ENCODE data around the gene DLL1. TPM values are rescaled to one million over a fixed set of nuclear protein-coding genes. Genes with fewer than 3 reads are reported as not detected.
"Not testable (repeated sequence)": the region's sequence is repeated elsewhere in the genome, so short reads cannot be mapped to it uniquely, and the experiment has no call there.

The DLL1 gene, protein sequence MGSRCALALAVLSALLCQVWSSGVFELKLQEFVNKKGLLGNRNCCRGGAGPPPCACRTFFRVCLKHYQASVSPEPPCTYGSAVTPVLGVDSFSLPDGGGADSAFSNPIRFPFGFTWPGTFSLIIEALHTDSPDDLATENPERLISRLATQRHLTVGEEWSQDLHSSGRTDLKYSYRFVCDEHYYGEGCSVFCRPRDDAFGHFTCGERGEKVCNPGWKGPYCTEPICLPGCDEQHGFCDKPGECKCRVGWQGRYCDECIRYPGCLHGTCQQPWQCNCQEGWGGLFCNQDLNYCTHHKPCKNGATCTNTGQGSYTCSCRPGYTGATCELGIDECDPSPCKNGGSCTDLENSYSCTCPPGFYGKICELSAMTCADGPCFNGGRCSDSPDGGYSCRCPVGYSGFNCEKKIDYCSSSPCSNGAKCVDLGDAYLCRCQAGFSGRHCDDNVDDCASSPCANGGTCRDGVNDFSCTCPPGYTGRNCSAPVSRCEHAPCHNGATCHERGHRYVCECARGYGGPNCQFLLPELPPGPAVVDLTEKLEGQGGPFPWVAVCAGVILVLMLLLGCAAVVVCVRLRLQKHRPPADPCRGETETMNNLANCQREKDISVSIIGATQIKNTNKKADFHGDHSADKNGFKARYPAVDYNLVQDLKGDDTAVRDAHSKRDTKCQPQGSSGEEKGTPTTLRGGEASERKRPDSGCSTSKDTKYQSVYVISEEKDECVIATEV
- total RNA-seq (10 to 100 TPM; 24.8 to 30.5 TPM), polyA plus RNA-seq (1 to 10 TPM in 1 of 2 donors, under 1 TPM in 1; 0.13 to 4.0 TPM)
- long read RNA-seq, donor 1, transcript DLL1-201 (11 exons, 3,174 nt), result major isoform, 26 of 57 reads
- long read RNA-seq, donor 1, partial matches to known transcripts, result 23 of 57 reads
- long read RNA-seq, donor 1, other reads (novel, unspliced or antisense), result 8 of 57 reads
- long read RNA-seq, donor 2, transcript DLL1-201 (11 exons, 3,174 nt), result major isoform, 8 of 13 reads
- long read RNA-seq, donor 2, partial matches to known transcripts, result 2 of 13 reads
- long read RNA-seq, donor 2, other reads (novel, unspliced or antisense), result 3 of 13 reads

DNA sequence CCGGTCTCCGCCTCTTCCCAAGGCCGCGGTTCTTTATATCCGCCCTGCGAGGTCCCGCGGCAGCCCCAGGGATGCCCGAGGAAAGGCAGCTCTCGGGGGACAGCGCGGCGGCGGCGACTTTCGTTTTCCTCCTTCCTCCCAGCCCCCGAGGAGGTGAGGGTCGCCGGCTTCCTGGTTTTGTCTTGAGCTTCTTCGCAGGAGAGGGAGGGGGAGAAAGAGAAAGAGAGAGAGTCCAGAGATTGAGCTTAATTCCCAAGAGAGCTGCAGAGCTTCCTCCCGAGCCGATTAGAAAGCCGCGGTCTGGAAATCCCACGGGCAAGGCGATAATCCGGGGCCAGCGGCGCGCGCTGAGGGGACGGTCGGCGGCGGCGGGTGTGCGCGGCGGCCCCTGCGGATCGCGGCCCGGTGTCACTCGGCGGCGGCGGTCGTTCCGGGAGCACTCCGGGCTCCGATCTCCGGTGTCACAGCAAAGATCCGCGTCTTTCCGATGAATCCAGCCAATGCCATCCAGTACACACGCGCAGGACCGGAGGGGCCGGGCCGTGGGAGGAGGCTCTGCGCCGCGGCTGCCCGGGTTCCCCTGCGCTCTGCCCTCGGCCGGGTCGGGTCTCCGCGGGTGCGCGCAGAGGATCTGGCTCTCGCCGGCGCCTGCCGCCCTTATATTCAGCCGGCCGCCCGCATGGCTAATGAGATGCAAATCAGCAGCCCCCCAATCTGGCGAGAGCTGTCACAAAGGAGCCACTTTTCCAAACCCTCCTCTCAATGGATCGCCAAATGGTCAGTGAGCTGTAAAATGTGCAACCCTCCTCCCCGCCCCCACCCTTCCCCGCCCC, at the start of gene DLL1:
TSS of gene DLL1 (minus strand) at position 783 of the 833 bp plus-strand sequence. CDS start 939 bp downstream, outside the sequence.
- H3K4me1 ChIP-seq (ENCODE audit: control insufficient read depth in 1 of 2, insufficient read depth in 2 of 2, low read length in 2 of 2), result no peaks in the 10 kb centered on the region
- no peaks in the 10 kb centered on the region for H3K27me3 ChIP-seq (ENCODE audit: control insufficient read depth in 1 of 2, insufficient read depth in 2 of 2, low read length in 1 of 2)
- DNase-seq, result peak; percentile 66 to 87
- no peaks in the 10 kb centered on the region for H3K9me3 ChIP-seq (ENCODE audit: control insufficient read depth, low read length)
- H3K27ac ChIP-seq (ENCODE audit: low read depth in 1 of 2, low read length in 2 of 2), result no peak within 1 kb of the TSS
- peak within 1 kb of the TSS; percentile 68 to 85 for H3K4me3 ChIP-seq (ENCODE audit: low read length in 2 of 2)
- no peaks in the 10 kb centered on the region for H3K36me3 ChIP-seq (ENCODE audit: control insufficient read depth in 1 of 2, insufficient read depth in 2 of 2, low read length in 1 of 2)
- intact Hi-C loops (cut with DNase I), result loop anchor here (5.0 to 10.0 kb wide), 3 partner anchors 126 to 458 kb away; no protein-coding TSS in a partner anchor
- 0 to 1% methylated on average over 64 to 83 of the region's 83 CpGs for WGBS, 2 donors
- ATAC-seq (ENCODE audit: low FRiP score), result peak; percentile 62

DNA sequence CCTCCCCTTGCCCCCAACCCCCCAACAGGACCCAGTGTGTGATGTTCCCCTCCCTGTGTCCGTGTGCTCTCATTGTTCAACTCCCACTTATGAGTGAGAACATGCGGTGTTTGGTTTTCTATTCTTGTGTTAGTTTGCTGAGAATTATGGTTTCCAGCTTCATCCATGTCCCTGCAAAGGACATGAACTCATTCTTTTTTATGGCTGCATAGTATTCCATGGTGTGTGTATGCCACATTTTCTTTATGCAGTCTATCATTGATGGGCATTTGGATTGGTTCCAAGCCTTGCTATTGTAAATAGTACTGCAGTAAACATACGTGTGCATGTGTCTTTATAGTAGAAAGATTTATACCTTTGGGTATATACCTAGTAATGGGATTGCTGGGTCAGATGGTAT, 44.3 kb upstream of the DLL1 start:
- ATAC-seq (ENCODE audit: low FRiP score); H3K9me3 ChIP-seq (ENCODE audit: control insufficient read depth, low read length); DNase-seq; H3K27ac ChIP-seq (ENCODE audit: low read depth in 1 of 2, low read length in 2 of 2); H3K4me1 ChIP-seq (ENCODE audit: control insufficient read depth in 1 of 2, insufficient read depth in 2 of 2, low read length in 2 of 2); H3K36me3 ChIP-seq (ENCODE audit: control insufficient read depth in 1 of 2, insufficient read depth in 2 of 2, low read length in 1 of 2); H3K4me3 ChIP-seq (ENCODE audit: low read length in 2 of 2); H3K27me3 ChIP-seq (ENCODE audit: control insufficient read depth in 1 of 2, insufficient read depth in 2 of 2, low read length in 1 of 2); intact Hi-C loops (cut with DNase I): not testable (repeated sequence)
- WGBS, 2 donors, result 96 to 99% methylated on average over 3 of the region's 3 CpGs

DNA sequence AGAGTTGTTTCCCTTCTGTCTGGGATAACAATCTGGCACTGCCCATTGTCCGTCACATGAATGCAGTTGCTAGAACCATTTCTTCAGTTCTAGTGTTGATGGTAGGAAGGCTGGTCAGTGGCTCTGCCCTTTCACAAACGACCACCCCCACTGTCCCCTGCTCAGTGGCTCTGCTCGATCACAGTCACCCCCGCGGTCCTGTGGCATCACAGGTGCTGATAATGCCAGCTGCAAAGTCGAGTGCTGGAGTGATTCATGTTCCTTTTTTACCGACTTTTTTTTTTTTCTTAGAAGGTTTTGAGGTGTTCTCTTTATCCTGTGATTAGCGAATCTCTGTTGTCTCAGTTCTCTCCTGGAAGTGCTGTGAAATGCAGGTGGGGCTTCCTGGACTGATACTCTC, 38.4 kb upstream of the DLL1 start:
- intact Hi-C loops (cut with DNase I), result no loop called here
- Histone ChIP-seq H3K27ac (ENCODE audit: low read depth in 1 of 2, low read length in 2 of 2) (no peak overlapping the region), H3K4me1 (ENCODE audit: control insufficient read depth in 1 of 2, insufficient read depth in 2 of 2, low read length in 2 of 2) (no peaks in the 10 kb centered on the region), H3K4me3 (ENCODE audit: low read length in 2 of 2) (no peak overlapping the region), H3K27me3 (ENCODE audit: control insufficient read depth in 1 of 2, insufficient read depth in 2 of 2, low read length in 1 of 2) (no peaks in the 10 kb centered on the region), H3K36me3 (ENCODE audit: control insufficient read depth in 1 of 2, insufficient read depth in 2 of 2, low read length in 1 of 2) (peaks cover 7 to 8% of the 10 kb centered on the region in 2 donors), H3K9me3 (ENCODE audit: control insufficient read depth, low read length) (no peaks in the 10 kb centered on the region)
- no peak for DNase-seq
- WGBS, 2 donors, result 87 to 88% methylated on average over 8 of the region's 8 CpGs
- ATAC-seq (ENCODE audit: low FRiP score), result no peak

DNA sequence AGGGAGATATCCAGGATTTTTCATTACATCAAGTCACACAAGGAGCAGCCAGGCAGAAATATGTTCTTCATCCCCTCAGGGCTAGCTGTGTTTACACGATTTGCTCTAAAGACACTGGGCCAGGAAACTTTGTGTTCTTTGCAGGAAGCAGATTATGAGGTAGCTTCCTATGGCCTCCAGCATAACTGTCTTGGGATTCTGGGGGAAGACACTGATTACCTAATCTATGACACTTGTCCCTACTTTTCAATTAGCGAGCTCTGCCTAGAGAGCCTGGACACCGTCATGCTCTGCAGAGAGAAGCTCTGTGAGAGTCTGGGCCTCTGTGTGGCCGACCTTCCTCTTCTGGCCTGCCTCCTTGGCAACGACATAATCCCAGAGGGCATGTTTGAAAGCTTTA, 26.8 kb upstream of the DLL1 start:
- H3K27ac ChIP-seq (ENCODE audit: low read depth in 1 of 2, low read length in 2 of 2), result no peak overlapping the region
- no peaks in the 10 kb centered on the region for H3K4me1 ChIP-seq (ENCODE audit: control insufficient read depth in 1 of 2, insufficient read depth in 2 of 2, low read length in 2 of 2)
- H3K36me3 ChIP-seq (ENCODE audit: control insufficient read depth in 1 of 2, insufficient read depth in 2 of 2, low read length in 1 of 2), result peaks cover 0 to 2% of the 10 kb centered on the region in 2 donors
- no peak overlapping the region for H3K4me3 ChIP-seq (ENCODE audit: low read length in 2 of 2)
- ATAC-seq (ENCODE audit: low FRiP score) (no peak), DNase-seq (no peak)
- intact Hi-C loops (cut with DNase I), result no loop called here
- no peaks in the 10 kb centered on the region for H3K9me3 ChIP-seq (ENCODE audit: control insufficient read depth, low read length)
- WGBS, 2 donors, result 85 to 90% methylated on average over 5 of the region's 5 CpGs
- H3K27me3 ChIP-seq (ENCODE audit: control insufficient read depth in 1 of 2, insufficient read depth in 2 of 2, low read length in 1 of 2), result no peaks in the 10 kb centered on the region

DNA sequence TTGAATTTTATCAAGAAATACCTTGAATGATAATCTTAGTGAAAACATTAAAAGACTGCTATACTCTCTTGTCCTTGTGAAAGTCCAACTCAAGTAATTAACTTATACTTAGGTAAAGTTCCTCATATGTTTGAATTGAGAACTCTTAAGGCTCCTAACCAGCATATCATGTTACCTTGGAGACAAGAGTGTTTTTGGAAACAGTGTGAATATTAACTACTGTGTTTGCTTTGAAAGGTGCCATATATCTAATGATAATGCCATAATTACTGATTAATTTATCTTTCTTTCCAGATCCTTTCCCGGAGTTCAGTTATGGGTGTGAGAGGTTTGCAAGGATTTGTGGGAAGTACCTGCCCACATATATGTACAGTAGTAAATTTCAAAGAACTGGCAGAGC, 26.2 kb upstream of the DLL1 start:
- WGBS, 2 donors, result 81 to 97% methylated on average over 1 of the region's 1 CpG

DNA sequence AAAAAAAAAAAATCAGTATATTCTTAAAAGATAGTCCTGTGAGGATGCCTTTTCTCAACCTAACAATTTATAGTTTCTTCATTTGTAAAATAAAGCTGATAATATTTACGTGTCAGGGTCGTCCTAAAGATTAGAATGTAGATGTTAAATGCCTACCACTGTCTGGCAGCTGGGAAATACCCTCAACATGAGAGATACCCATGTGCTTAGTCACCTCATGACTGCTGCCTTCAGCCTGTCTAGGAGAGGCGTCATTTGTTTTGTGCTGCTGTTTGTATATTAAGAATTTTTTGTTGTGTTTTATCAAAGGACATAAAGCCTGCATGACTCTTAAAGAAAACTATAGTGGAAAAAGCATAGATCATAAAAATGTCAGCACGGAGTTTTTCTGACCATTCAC, 25.2 kb upstream of the DLL1 start:
- Histone ChIP-seq H3K36me3 (ENCODE audit: control insufficient read depth in 1 of 2, insufficient read depth in 2 of 2, low read length in 1 of 2) (no peaks in the 10 kb centered on the region), H3K27me3 (ENCODE audit: control insufficient read depth in 1 of 2, insufficient read depth in 2 of 2, low read length in 1 of 2) (no peaks in the 10 kb centered on the region), H3K4me3 (ENCODE audit: low read length in 2 of 2) (no peak overlapping the region), H3K4me1 (ENCODE audit: control insufficient read depth in 1 of 2, insufficient read depth in 2 of 2, low read length in 2 of 2) (no peaks in the 10 kb centered on the region), H3K27ac (ENCODE audit: low read depth in 1 of 2, low read length in 2 of 2) (no peak overlapping the region), H3K9me3 (ENCODE audit: control insufficient read depth, low read length) (no peaks in the 10 kb centered on the region)
- ATAC-seq (ENCODE audit: low FRiP score) (no peak), DNase-seq (no peak)
- intact Hi-C loops (cut with DNase I), result no loop called here
- WGBS, 2 donors, result 93 to 94% methylated on average over 4 of the region's 4 CpGs

More for the DNA sequence above, 26.2 kb upstream of the DLL1 start:
- DNase-seq (no peak), ATAC-seq (ENCODE audit: low FRiP score) (no peak)
- Histone ChIP-seq H3K9me3 (ENCODE audit: control insufficient read depth, low read length) (no peaks in the 10 kb centered on the region), H3K4me3 (ENCODE audit: low read length in 2 of 2) (no peak overlapping the region), H3K27me3 (ENCODE audit: control insufficient read depth in 1 of 2, insufficient read depth in 2 of 2, low read length in 1 of 2) (no peaks in the 10 kb centered on the region), H3K27ac (ENCODE audit: low read depth in 1 of 2, low read length in 2 of 2) (no peak overlapping the region), H3K4me1 (ENCODE audit: control insufficient read depth in 1 of 2, insufficient read depth in 2 of 2, low read length in 2 of 2) (no peaks in the 10 kb centered on the region), H3K36me3 (ENCODE audit: control insufficient read depth in 1 of 2, insufficient read depth in 2 of 2, low read length in 1 of 2) (peaks cover 0 to 2% of the 10 kb centered on the region in 2 donors)
- intact Hi-C loops (cut with DNase I), result no loop called here

DNA sequence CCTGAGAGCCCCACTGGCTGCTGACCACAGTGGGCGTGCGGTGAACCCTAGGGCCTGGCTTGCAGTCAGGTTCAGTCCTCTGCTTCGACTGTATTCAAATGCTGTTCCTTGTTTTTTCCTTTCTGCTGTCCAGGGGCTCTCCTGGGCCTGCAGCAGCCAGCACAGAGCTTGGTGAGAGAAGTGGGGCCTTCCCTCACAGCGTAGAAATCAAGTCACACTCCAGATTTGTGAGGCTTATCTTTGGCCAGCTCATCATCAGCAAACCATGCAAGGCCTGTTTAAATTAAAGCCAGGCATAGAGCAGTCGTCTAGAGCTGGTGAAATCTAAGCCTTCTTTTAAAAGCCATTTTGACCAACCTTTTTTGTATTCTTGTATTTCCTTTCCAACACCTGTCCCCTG, 24.1 kb upstream of the DLL1 start:
- Histone ChIP-seq H3K4me1 (ENCODE audit: control insufficient read depth in 1 of 2, insufficient read depth in 2 of 2, low read length in 2 of 2) (no peaks in the 10 kb centered on the region), H3K27ac (ENCODE audit: low read depth in 1 of 2, low read length in 2 of 2) (no peak overlapping the region), H3K4me3 (ENCODE audit: low read length in 2 of 2) (no peak overlapping the region), H3K27me3 (ENCODE audit: control insufficient read depth in 1 of 2, insufficient read depth in 2 of 2, low read length in 1 of 2) (no peaks in the 10 kb centered on the region), H3K36me3 (ENCODE audit: control insufficient read depth in 1 of 2, insufficient read depth in 2 of 2, low read length in 1 of 2) (no peaks in the 10 kb centered on the region), H3K9me3 (ENCODE audit: control insufficient read depth, low read length) (no peaks in the 10 kb centered on the region)
- ATAC-seq (ENCODE audit: low FRiP score) (no peak), DNase-seq (no peak)
- 80 to 84% methylated on average over 5 of the region's 5 CpGs for WGBS, 2 donors
- intact Hi-C loops (cut with DNase I), result no loop called here

DNA sequence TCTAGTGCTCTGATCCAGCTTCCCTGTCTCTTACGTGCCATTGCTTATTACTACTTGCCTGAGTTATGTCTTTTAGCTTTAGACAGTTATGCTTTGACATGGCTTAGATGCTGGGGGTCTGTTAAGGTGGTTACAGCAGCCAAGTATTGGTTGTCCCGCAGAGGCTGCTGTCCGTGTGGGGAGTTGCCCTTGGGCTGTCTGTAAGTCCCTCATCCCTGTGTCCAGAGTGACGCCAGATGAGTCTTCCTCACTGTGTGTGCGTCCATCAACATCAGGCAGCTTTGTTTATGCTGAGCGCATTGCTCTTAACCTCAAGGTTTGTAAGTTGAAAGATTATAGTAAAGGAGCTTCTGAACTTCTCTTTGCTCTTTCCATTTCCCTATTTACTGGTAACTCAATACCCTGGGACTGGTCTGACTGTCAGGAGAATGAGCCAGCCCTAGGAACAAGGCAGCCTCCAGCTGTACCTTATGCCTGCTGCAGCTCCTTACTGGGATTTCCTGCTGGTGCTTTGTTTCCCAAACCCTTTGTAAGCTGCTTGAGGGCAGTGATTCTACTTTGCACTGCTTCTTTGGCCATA, 22.9 kb upstream of the DLL1 start:
- 88 to 90% methylated on average over 6 of the region's 6 CpGs for WGBS, 2 donors
- ATAC-seq (ENCODE audit: low FRiP score) (no peak), DNase-seq (no peak)
- Histone ChIP-seq H3K4me3 (ENCODE audit: low read length in 2 of 2) (no peak overlapping the region), H3K9me3 (ENCODE audit: control insufficient read depth, low read length) (no peaks in the 10 kb centered on the region), H3K27ac (ENCODE audit: low read depth in 1 of 2, low read length in 2 of 2) (no peak overlapping the region), H3K4me1 (ENCODE audit: control insufficient read depth in 1 of 2, insufficient read depth in 2 of 2, low read length in 2 of 2) (no peaks in the 10 kb centered on the region), H3K27me3 (ENCODE audit: control insufficient read depth in 1 of 2, insufficient read depth in 2 of 2, low read length in 1 of 2) (no peaks in the 10 kb centered on the region), H3K36me3 (ENCODE audit: control insufficient read depth in 1 of 2, insufficient read depth in 2 of 2, low read length in 1 of 2) (no peaks in the 10 kb centered on the region)
- intact Hi-C loops (cut with DNase I), result no loop called here
